Stimulated activated CD4-positive, alpha-beta T cell treated with anti-CD3 and anti-CD28 coated beads, Interleukin-4, amount 100 ng/mL, for 48 hours (primary cell): Measurements from ENCODE around the gene ATM.
"Not testable (repeated sequence)": the region's sequence is repeated elsewhere in the genome, so short reads cannot be mapped to it uniquely, and the experiment has no call there.

ENCODE experiments used
- DNase-seq, 2 donors: peaks; one replicate each; pipeline ENCODE4 v3.0.0-alpha.2; 2020; ENCODE audit warnings: low read depth in 2 of 2

Gene ATM

DNA sequence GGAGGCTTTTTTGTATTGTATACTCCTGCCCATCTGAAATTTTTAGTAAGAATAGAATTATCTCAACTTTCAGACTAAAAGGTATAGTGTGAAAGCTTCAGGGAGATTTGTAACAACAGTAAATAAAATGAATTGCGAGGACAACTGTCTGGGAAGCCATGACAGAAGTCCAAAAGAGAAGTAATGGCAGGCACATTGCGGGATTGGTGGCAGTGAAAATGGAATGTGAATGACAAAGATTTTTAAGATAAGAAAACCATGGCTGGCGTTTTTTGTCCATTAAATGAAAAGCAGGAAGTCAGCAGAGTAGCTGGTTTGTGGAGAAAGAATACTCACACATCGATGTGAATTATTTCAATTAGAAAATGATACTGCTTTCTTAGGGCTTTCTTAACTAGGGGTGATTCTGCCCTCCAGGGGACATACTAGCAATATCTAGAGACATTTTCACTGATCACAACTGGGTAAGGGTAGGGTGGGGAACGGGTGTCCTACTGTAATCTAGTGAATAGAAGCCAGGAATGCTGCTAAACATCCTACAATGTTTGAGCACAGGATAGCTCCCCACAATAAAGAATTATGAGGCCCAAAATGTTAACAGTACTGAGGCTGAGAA lies 2.0 kb upstream of the ATM start:
- DNase-seq, result no peak

GRCh38 chr11:108221371-108221770 lies 1.5 kb upstream of the ATM start:
- no peak for DNase-seq

DNA sequence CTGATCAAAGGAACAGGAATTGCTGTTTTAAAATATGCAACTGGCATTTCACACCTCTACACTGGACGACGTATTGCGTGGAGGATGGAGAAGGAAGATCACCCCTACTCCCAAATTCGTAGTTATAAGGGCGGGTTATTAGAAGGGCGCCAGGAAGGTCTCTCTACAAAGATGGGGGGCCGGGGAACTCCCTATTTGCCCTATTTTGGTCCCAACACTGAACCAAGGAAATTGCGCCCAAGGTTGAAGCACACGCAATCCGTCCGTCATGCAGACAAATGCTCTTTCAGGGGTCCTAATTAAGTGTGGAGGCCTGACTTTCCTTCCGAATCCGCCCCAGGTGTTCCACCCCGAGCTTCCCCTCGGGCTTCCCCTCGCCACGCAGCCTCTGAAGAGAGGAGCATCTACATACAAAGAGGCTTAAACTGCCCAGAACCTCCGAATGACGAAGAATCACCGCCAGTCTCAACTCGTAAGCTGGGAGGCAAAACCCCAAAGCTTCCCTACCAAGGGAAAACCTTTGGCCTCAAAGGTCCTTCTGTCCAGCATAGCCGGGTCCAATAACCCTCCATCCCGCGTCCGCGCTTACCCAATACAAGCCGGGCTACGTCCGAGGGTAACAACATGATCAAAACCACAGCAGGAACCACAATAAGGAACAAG lies 825 bp upstream of the ATM start:
- no peak for DNase-seq

DNA sequence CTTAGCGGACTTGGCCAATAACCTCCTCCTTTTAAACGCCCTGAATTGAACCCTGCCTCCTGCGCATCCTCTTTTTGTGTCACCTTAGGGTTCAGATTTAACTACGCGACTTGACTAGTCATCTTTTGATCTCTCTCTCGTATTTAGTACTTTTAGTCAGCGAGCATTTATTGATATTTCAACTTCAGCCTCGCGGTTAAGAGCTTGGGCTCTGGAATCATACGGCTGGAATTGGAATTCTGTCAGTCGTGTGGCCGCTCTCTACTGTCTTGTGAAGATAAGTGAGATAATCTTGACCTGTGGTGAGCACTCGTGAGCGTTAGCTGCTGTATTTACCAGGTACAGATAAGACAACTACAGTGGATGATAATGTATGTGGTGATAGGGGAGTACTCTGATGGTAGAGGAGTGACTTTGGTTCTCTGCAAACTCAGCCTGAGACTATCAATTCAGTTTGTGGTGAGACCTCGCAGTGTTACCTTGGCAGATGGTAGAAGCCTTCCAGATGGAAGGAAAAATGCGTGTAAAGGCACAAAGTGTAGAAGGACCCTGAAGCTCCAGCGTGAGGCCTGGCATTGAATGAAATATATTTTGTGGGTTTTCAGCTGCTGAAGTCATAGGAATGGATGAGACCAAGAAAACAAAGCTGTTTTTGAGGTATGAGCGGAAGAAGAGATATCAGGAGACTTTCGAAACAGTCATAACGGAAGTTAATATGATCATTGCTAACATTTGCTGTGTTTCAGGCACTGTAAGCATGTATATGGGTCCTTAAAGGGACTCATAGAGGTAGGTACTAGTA lies 682 bp downstream of the ATM start:
- DNase-seq, result peak; percentile 17 to 44

GRCh38 chr11:108224366-108224765 lies 1.5 kb downstream of the ATM start:
- no peak for DNase-seq

- DNase-seq, result peak in 1 of 2 donors; percentile 25
Measured at GRCh38 chr11:108224911-108225786, 2.3 kb downstream of the ATM start.

GRCh38 chr11:108226036-108226435 lies 3.2 kb downstream of the ATM start:
- DNase-seq, result no peak

DNA sequence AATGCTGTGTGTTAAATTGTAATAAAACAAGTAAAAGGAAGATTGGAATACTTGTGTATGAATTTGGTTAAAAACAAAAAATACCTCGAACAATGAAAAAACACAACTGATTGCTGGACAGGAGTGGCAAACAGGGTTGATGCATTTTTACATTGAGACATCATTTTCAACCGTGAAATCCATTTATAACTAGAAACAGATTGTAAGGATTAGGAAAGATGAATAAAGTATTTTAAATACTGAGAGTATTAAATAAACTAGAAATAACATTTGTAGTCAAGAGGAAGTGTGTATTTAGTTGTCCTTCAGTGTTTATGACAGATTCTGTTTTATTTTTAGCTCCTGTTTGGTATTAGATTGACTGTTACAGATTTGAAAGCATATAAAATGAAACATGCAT lies 5.4 kb downstream of the ATM start:
- no peak for DNase-seq

DNA sequence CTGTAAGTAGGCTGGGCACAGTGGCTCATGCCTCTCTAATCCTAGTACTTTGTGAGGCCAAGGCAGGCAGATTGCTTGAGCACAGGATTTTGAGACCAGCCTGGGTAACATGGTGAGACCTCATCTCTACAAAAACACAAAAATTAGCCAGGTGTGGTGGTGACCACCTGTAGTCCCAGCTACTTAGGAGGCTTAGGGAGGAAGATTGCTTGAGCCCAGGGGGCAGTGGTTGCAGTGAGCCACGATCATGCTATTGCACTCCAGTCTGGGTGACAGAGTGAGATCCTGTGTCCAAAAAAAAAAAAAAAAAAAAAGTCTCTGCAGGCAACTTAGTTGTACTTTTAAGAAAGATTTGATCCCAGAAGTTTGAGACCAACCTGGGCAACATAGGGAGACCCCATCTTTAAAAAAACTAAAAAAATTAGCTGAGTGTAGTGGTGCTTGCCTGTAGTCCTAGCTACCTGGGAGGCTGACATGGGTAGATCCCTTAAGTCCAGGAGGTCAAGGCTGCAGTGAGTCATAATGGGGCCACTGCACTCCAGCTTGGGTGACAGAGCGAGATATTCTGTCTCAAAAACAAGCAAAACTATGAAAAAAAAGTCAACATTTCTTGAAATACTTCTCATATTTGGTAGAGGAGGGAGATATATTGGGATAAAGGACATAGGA lies 10.5 kb downstream of the ATM start:
- DNase-seq, result no peak

DNA sequence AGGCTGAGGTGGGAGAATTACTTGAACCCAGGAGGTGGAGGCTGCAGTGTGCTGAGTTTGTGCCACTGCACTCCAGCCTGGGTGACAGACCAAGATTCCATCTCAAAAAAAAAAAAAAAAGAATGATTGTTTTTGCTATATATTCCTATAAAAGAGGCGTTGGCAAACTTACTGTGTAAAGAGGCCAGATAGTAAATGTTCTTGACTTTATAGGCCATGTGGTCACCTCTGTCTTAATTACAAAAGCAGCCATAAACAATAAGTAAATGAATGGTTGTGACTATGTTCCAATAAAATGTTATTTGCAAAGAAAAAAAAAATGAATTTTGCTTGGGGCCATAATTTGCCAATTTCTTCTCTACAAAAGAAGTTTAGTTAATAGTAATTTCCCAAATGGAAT lies 12.3 kb downstream of the ATM start:
- DNase-seq, result no peak

DNA sequence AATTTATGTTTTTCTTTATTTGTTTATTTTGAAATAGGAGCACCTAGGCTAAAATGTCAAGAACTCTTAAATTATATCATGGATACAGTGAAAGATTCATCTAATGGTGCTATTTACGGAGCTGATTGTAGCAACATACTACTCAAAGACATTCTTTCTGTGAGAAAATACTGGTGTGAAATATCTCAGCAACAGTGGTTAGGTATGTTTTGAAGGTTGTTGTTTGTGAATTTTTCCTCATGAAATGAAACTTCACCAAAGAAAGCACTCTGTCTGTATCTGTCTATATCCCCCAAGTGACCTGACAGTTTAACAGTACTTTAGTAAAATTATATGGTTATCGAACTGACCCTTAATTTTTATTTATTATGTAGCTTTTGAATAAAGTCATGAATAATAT lies 12.8 kb downstream of the ATM start:
- DNase-seq, result no peak

GRCh38 chr11:108237058-108237481 lies 14.2 kb downstream of the ATM start:
- no peak for DNase-seq

DNA sequence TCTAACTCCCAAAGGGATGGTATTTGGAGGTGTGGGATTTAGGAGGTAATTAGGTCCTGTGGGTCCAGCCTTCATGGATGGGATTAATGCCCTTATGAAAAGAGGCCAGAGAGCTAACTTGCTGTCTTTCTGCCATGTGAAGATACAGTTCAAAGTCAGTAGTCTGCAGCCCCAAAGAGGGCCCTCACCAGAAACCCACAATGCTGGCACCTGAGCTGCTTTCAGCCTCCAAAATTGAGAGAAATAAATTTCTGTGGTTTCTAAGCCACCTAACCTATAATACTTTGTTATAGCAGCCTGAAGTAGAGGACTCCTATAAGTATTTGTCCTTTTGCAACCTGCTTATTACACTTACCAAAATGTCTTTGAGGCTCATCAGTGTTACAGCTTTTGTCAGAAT lies 16.2 kb downstream of the ATM start:
- no peak for DNase-seq

GRCh38 chr11:108241330-108242037 lies 18.6 kb downstream of the ATM start:
- DNase-seq, result peak in 1 of 2 donors; percentile 32

GRCh38 chr11:108242422-108242821 lies 19.6 kb downstream of the ATM start:
- no peak for DNase-seq

GRCh38 chr11:108246308-108246707 lies 23.4 kb downstream of the ATM start:
- DNase-seq, result no peak

GRCh38 chr11:108246885-108247284 lies 24.0 kb downstream of the ATM start:
- no peak for DNase-seq

- DNase-seq, result no peak
Measured at GRCh38 chr11:108253176-108253575, 30.3 kb downstream of the ATM start.

- DNase-seq, result no peak
Measured at GRCh38 chr11:108269583-108269982, 46.7 kb downstream of the ATM start.

DNA sequence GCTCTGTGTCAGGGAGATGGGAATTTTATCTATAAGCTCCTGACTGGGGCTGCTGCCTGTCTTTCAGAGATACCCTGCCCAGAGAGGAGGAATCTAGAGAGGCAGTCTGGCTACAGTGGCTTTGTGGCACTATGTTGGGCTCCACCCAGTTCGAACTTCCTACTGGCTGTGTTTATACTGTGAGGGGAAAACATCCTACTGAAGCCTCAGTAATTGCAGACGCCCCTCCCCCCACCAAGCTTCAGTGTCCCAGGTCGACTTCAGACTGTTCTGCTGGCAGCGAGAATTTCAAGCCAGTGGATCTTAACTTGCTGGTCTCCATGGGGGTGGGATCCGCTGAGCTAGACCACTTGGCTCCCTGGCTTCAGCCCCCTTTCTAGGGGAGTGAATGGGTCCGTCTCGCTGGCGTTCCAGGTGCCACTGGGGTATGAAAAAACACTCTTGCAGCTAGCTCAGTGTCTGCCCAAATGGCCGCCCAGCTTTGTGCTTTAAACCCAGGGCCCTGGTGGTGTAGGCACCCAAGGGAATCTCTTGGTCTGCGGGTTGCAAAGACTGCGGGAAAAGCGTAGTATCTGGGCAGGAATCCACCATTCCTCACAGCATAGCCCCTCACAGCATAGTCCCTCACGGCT lies 54.2 kb downstream of the ATM start:
- not testable (repeated sequence) for DNase-seq
